ENCODE results near the gene SHC3. TPM values are rescaled to one million over a fixed set of nuclear protein-coding genes. Genes with fewer than 3 reads are reported as not detected.

The SHC3 gene
- total and polyA plus RNA-seq, 8 donors, result 0.15 to 1.7 (median 1.0) TPM

GRCh38 chr9:89167788-89168187, 10.8 kb downstream of the SHC3 start:
- TF ChIP-seq CTCF (IDR thresholded peaks at IDR 0.05) (no peak), EP300 (IDR thresholded peaks at IDR 0.05) (no peak), POLR2A (IDR thresholded peaks at IDR 0.05) (no peak), POLR2AphosphoS5 (IDR thresholded peaks at IDR 0.05) (no peak)
- intact Hi-C loops (cut with DNase I; ENCODE audit: low total_unique reads), result no loop called here
- no peak for DNase-seq
- H3K9me3 ChIP-seq, result no peaks in the 10 kb centered on the region
- no peaks in the 10 kb centered on the region for H3K4me1 ChIP-seq
- H3K27ac ChIP-seq, result no peak overlapping the region
- whole genome bisulfite sequencing, 5 donors, result 85 to 93% (median 90%) methylated on average over 5 of the region's 5 CpGs
- H3K36me3 ChIP-seq, result no peaks in the 10 kb centered on the region
- no peak overlapping the region for H3K4me3 ChIP-seq
- H3K27me3 ChIP-seq, result peaks cover 0 to 1% (median 0%) of the 10 kb centered on the region in 3 donors

DNA sequence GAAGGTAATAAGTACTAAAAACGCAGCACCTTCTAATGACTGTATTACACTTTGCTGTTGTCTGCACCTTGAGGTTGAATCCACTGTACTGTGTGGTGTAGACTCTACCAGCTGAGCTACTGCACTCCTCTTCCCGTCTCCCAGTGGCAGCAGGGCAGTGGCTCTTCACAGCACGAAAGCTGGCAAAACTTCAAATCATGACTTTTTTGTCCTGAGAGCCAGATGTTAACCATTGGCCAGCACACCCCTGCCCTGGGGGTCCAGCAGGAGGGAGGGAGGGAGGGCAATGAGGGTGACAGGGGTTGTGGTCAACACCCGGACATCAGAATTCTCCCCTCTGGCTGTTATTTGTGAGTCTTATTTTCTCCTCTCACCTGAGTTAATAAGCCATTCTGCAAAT, 11.8 kb downstream of the SHC3 start:
- H3K27me3 ChIP-seq, result no peaks in the 10 kb centered on the region

DNA sequence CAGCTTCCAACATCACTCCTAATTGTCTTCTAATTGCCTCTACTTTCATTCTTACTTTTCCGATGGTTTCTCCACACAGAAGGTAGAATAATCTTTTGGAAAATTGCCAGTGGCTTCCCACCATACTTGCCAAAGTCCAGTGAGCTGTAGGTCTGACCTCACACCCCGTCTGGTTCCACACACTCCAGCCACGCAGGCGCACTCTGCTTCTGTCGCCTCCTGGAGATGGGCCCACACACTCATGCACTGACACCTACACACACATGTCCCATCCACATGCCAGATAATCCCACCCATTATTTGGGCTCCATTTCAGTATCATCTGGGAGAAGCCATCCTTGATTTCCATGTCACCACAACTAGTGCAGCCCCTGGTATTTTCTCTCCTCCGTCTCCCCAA, 12.7 kb downstream of the SHC3 start:
- H3K36me3 ChIP-seq, result no peaks in the 10 kb centered on the region
- 79 to 93% (median 89%) methylated on average over 6 of the region's 6 CpGs for WGBS, 5 donors
- H3K27me3 ChIP-seq, result peaks cover 0 to 5% (median 0%) of the 10 kb centered on the region in 3 donors
- H3K4me3 ChIP-seq, result no peak overlapping the region
- no peak for TF ChIP-seq EP300 (IDR thresholded peaks at IDR 0.05)
- no peak for TF ChIP-seq CTCF (IDR thresholded peaks at IDR 0.05)
- no peak for TF ChIP-seq POLR2AphosphoS5 (IDR thresholded peaks at IDR 0.05)
- no peak for TF ChIP-seq POLR2A (IDR thresholded peaks at IDR 0.05)
- H3K4me1 ChIP-seq, result no peaks in the 10 kb centered on the region
- no peak overlapping the region for H3K27ac ChIP-seq
- intact Hi-C loops (cut with DNase I; ENCODE audit: low total_unique reads), result no loop called here
- no peaks in the 10 kb centered on the region for H3K9me3 ChIP-seq
- no peak for DNase-seq

More for the DNA sequence above, 11.8 kb downstream of the SHC3 start:
- no peak for DNase-seq
- Histone ChIP-seq H3K4me1 (no peaks in the 10 kb centered on the region), H3K4me3 (no peak overlapping the region), H3K27ac (no peak overlapping the region), H3K36me3 (no peaks in the 10 kb centered on the region), H3K9me3 (no peaks in the 10 kb centered on the region)
- 67 to 90% (median 80%) methylated on average over 4 of the region's 4 CpGs for WGBS, 5 donors
- intact Hi-C loops (cut with DNase I; ENCODE audit: low total_unique reads), result no loop called here
- TF ChIP-seq EP300 (IDR thresholded peaks at IDR 0.05) (no peak), CTCF (IDR thresholded peaks at IDR 0.05) (no peak), POLR2A (IDR thresholded peaks at IDR 0.05) (no peak), POLR2AphosphoS5 (IDR thresholded peaks at IDR 0.05) (no peak)

GRCh38 chr9:89165341-89165740, 13.3 kb downstream of the SHC3 start:
- TF ChIP-seq POLR2A (IDR thresholded peaks at IDR 0.05), result no peak
- no peak for TF ChIP-seq POLR2AphosphoS5 (IDR thresholded peaks at IDR 0.05)
- no peak for TF ChIP-seq CTCF (IDR thresholded peaks at IDR 0.05)
- TF ChIP-seq EP300 (IDR thresholded peaks at IDR 0.05), result no peak
- Histone ChIP-seq H3K9me3 (no peaks in the 10 kb centered on the region), H3K4me1 (no peaks in the 10 kb centered on the region), H3K36me3 (no peaks in the 10 kb centered on the region), H3K27ac (no peak overlapping the region), H3K4me3 (no peak overlapping the region), H3K27me3 (peaks cover 0 to 9% (median 0%) of the 10 kb centered on the region in 3 donors)
- intact Hi-C loops (cut with DNase I; ENCODE audit: low total_unique reads), result no loop called here
- DNase-seq, result no peak

Data from stomach (tissue), 9 donors.